GM19351 (cell line): ENCODE results near the gene ARL6IP5.

Experiments used
- ATAC-seq: cut with Tn5 transposase; IDR thresholded peaks from one replicate; pipeline ENCODE4 v1.9.1; 2021; ENCODE audit warnings: mild to moderate bottlenecking, moderate library complexity; ENCODE audit not compliant: unreplicated experiment

The ARL6IP5 gene

GRCh38 chr3:69149586-69149985 is 64.8 kb downstream of the ARL6IP5 start:
- ATAC-seq: no peak
